Measurements from ENCODE around the gene EIF5B.

Gene EIF5B

GRCh38 chr2:99340669-99341236 lies 3.6 kb downstream of the EIF5B start:
- TF ChIP-seq REST (IDR thresholded peaks at IDR 0.05; ENCODE audit: insufficient read depth in 1 of 2, low read depth in 2 of 2, low read length in 2 of 2) (no peak), FOXP2 (optimal IDR thresholded peaks at IDR 0.05; ENCODE audit: borderline replicate concordance, extremely low read depth, extremely low read length, insufficient read depth) (no peak), POLR2AphosphoS5 (IDR thresholded peaks at IDR 0.05; ENCODE audit: low read depth, low read length) (no peak), SIN3A (IDR thresholded peaks at IDR 0.05; ENCODE audit: borderline replicate concordance, insufficient read depth, low read length) (no peak), TAF1 (IDR thresholded peaks at IDR 0.05; ENCODE audit: borderline replicate concordance, insufficient read depth, low read length) (no peak)

GRCh38 chr2:99342536-99342935 lies 5.3 kb downstream of the EIF5B start:
- TF ChIP-seq REST (IDR thresholded peaks at IDR 0.05; ENCODE audit: insufficient read depth in 1 of 2, low read depth in 2 of 2, low read length in 2 of 2): no peak
- TF ChIP-seq TAF1 (IDR thresholded peaks at IDR 0.05; ENCODE audit: borderline replicate concordance, insufficient read depth, low read length): no peak
- TF ChIP-seq POLR2AphosphoS5 (IDR thresholded peaks at IDR 0.05; ENCODE audit: low read depth, low read length): no peak
- TF ChIP-seq SIN3A (IDR thresholded peaks at IDR 0.05; ENCODE audit: borderline replicate concordance, insufficient read depth, low read length): no peak
- TF ChIP-seq FOXP2 (optimal IDR thresholded peaks at IDR 0.05; ENCODE audit: borderline replicate concordance, extremely low read depth, extremely low read length, insufficient read depth): no peak

GRCh38 chr2:99346218-99346617 lies 9.0 kb downstream of the EIF5B start:
- TF ChIP-seq TAF1 (IDR thresholded peaks at IDR 0.05; ENCODE audit: borderline replicate concordance, insufficient read depth, low read length) (no peak), FOXP2 (optimal IDR thresholded peaks at IDR 0.05; ENCODE audit: borderline replicate concordance, extremely low read depth, extremely low read length, insufficient read depth) (no peak), SIN3A (IDR thresholded peaks at IDR 0.05; ENCODE audit: borderline replicate concordance, insufficient read depth, low read length) (no peak), POLR2AphosphoS5 (IDR thresholded peaks at IDR 0.05; ENCODE audit: low read depth, low read length) (no peak), REST (IDR thresholded peaks at IDR 0.05; ENCODE audit: insufficient read depth in 1 of 2, low read depth in 2 of 2, low read length in 2 of 2) (no peak)

GRCh38 chr2:99348173-99348572 lies 11.0 kb downstream of the EIF5B start:
- no peak for TF ChIP-seq REST (IDR thresholded peaks at IDR 0.05; ENCODE audit: insufficient read depth in 1 of 2, low read depth in 2 of 2, low read length in 2 of 2)
- TF ChIP-seq TAF1 (IDR thresholded peaks at IDR 0.05; ENCODE audit: borderline replicate concordance, insufficient read depth, low read length): no peak
- no peak for TF ChIP-seq SIN3A (IDR thresholded peaks at IDR 0.05; ENCODE audit: borderline replicate concordance, insufficient read depth, low read length)
- no peak for TF ChIP-seq FOXP2 (optimal IDR thresholded peaks at IDR 0.05; ENCODE audit: borderline replicate concordance, extremely low read depth, extremely low read length, insufficient read depth)
- TF ChIP-seq POLR2AphosphoS5 (IDR thresholded peaks at IDR 0.05; ENCODE audit: low read depth, low read length): no peak

Data from PFSK-1 (cell line).